ENCODE measurements around the gene ZNF385B. TPM values are rescaled to one million over a fixed set of nuclear protein-coding genes. Genes with fewer than 3 reads are reported as not detected.

The ZNF385B gene
- polyA plus RNA-seq, 12 donors, result 11.0 to 32.8 (median 19.8) TPM; not detected in 1

- no peak for DNase-seq
Observed at GRCh38 chr2:179393481-179393880, 467.9 kb downstream of the ZNF385B start.

Other genes with a start within 250 kb of the ZNF385B start
- 10 to 100 TPM in 11 of 12 donors, not detected in 1; 19.1 to 32.7 (median 24.5) TPM for gene CWC22, start 145.7 kb upstream of the ZNF385B start, polyA plus RNA-seq (ENCODE audit: insufficient read length in 12 of 12)